Measurements from ENCODE around the gene CTNS. TPM values are rescaled to one million over a fixed set of nuclear protein-coding genes. Genes with fewer than 3 reads are reported as not detected.
A peak's percentile ranks its signal among the peaks of the same experiment; 100 is the strongest.

Gene CTNS
- total and polyA plus RNA-seq, 2 of the 13 experiments (the other 11 are each of a cell fraction or from before 2014, with no cell fraction given), result 9.5 to 13.7 TPM

- TF ChIP-seq TFDP2 (CRISPR knock-in tag; IDR thresholded peaks at IDR 0.05) (no peak), NFE2L1 (CRISPR knock-in tag; IDR thresholded peaks at IDR 0.05; ENCODE audit: borderline replicate concordance) (no peak), ZNF441 (CRISPR knock-in tag; IDR thresholded peaks at IDR 0.05; ENCODE audit: borderline replicate concordance) (no peak), RXRA (CRISPR knock-in tag; IDR thresholded peaks at IDR 0.05) (0 out of 2 replicates have a peak, but pooled peaks have one; percentile 27), ZNF282 (IDR thresholded peaks at IDR 0.05; ENCODE audit: partially characterized antibody) (no peak), GPBP1L1 (CRISPR knock-in tag; IDR thresholded peaks at IDR 0.05) (no peak), ATAD3A (CRISPR knock-in tag; IDR thresholded peaks at IDR 0.05) (no peak), MTF1 (CRISPR knock-in tag; IDR thresholded peaks at IDR 0.05) (no peak), ZNF841 (CRISPR knock-in tag; IDR thresholded peaks at IDR 0.05; ENCODE audit: borderline replicate concordance) (no peak), DMAP1 (CRISPR knock-in tag; IDR thresholded peaks at IDR 0.05) (no peak), UBTF (CRISPR knock-in tag; IDR thresholded peaks at IDR 0.05) (no peak), RXRB (CRISPR knock-in tag; IDR thresholded peaks at IDR 0.05; ENCODE audit: borderline replicate concordance) (no peak), PHF5A (CRISPR knock-in tag; IDR thresholded peaks at IDR 0.05; ENCODE audit: low read depth, unreplicated experiment) (no peak), PRMT3 (CRISPR knock-in tag; IDR thresholded peaks at IDR 0.05; ENCODE audit: borderline replicate concordance, low read depth) (no peak), ZBTB38 (CRISPR knock-in tag; IDR thresholded peaks at IDR 0.05) (peak; percentile 95), RFX1 (IDR thresholded peaks at IDR 0.05) (no peak)
- TF ChIP-seq, protein P1, sequence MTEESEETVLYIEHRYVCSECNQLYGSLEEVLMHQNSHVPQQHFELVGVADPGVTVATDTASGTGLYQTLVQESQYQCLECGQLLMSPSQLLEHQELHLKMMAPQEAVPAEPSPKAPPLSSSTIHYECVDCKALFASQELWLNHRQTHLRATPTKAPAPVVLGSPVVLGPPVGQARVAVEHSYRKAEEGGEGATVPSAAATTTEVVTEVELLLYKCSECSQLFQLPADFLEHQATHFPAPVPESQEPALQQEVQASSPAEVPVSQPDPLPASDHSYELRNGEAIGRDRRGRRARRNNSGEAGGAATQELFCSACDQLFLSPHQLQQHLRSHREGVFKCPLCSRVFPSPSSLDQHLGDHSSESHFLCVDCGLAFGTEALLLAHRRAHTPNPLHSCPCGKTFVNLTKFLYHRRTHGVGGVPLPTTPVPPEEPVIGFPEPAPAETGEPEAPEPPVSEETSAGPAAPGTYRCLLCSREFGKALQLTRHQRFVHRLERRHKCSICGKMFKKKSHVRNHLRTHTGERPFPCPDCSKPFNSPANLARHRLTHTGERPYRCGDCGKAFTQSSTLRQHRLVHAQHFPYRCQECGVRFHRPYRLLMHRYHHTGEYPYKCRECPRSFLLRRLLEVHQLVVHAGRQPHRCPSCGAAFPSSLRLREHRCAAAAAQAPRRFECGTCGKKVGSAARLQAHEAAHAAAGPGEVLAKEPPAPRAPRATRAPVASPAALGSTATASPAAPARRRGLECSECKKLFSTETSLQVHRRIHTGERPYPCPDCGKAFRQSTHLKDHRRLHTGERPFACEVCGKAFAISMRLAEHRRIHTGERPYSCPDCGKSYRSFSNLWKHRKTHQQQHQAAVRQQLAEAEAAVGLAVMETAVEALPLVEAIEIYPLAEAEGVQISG (CRISPR knock-in tag; IDR thresholded peaks at IDR 0.05), result 0 out of 2 replicates have a peak, but pooled peaks have one; percentile 18
- TF ChIP-seq, protein P2, sequence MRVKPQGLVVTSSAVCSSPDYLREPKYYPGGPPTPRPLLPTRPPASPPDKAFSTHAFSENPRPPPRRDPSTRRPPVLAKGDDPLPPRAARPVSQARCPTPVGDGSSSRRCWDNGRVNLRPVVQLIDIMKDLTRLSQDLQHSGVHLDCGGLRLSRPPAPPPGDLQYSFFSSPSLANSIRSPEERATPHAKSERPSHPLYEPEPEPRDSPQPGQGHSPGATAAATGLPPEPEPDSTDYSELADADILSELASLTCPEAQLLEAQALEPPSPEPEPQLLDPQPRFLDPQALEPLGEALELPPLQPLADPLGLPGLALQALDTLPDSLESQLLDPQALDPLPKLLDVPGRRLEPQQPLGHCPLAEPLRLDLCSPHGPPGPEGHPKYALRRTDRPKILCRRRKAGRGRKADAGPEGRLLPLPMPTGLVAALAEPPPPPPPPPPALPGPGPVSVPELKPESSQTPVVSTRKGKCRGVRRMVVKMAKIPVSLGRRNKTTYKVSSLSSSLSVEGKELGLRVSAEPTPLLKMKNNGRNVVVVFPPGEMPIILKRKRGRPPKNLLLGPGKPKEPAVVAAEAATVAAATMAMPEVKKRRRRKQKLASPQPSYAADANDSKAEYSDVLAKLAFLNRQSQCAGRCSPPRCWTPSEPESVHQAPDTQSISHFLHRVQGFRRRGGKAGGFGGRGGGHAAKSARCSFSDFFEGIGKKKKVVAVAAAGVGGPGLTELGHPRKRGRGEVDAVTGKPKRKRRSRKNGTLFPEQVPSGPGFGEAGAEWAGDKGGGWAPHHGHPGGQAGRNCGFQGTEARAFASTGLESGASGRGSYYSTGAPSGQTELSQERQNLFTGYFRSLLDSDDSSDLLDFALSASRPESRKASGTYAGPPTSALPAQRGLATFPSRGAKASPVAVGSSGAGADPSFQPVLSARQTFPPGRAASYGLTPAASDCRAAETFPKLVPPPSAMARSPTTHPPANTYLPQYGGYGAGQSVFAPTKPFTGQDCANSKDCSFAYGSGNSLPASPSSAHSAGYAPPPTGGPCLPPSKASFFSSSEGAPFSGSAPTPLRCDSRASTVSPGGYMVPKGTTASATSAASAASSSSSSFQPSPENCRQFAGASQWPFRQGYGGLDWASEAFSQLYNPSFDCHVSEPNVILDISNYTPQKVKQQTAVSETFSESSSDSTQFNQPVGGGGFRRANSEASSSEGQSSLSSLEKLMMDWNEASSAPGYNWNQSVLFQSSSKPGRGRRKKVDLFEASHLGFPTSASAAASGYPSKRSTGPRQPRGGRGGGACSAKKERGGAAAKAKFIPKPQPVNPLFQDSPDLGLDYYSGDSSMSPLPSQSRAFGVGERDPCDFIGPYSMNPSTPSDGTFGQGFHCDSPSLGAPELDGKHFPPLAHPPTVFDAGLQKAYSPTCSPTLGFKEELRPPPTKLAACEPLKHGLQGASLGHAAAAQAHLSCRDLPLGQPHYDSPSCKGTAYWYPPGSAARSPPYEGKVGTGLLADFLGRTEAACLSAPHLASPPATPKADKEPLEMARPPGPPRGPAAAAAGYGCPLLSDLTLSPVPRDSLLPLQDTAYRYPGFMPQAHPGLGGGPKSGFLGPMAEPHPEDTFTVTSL (CRISPR knock-in tag; IDR thresholded peaks at IDR 0.05; ENCODE audit: borderline replicate concordance), result no peak
Measured at GRCh38 chr17:3647251-3647650, 10.7 kb downstream of the CTNS start (continued).

Data from HepG2 (cell line).